NCI-H524 treated with DMSO at 0.1 percent for 48 hours (cell line): ENCODE results near the gene R3HDM2.

Source experiments
- DNase-seq: peaks from one replicate; lab custom pipeline; 2025; lab: John Stamatoyannopoulos, UW

The R3HDM2 gene

DNA sequence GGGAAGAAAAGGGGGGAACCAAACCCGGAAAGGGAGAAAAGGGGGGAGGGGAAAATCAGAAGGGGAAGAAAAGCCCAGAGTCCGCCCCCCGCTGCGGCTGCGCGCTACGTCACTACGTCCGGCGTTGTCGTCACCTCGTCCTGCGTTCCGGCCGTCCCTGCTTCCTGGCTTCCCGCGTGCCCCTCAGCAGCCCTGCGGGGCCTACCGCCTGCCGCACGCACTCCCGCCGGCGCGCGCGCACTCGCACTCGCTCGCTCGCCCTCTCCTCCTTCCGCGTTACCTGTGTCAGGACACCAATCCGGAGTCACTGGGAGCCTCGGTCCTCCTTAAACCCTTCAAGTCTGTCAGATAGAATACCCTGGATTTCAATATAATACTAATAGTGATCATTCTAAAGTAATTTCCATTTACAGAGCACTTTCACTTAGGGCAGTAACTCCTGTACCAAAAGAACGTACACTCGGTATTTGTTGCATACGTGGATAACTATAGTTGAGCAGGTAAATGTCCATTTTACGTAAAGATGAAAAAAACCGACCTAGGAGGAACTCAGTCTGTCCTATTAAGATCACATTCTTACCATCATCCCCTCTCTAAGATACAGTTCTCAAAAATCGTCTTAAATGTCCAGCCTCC, at the start of gene R3HDM2:
Gene R3HDM2 (minus strand): TSS at position 113 of the 636 bp plus-strand sequence. CDS start 120,615 bp downstream, outside the sequence.
- DNase-seq: peak; percentile 68

DNA sequence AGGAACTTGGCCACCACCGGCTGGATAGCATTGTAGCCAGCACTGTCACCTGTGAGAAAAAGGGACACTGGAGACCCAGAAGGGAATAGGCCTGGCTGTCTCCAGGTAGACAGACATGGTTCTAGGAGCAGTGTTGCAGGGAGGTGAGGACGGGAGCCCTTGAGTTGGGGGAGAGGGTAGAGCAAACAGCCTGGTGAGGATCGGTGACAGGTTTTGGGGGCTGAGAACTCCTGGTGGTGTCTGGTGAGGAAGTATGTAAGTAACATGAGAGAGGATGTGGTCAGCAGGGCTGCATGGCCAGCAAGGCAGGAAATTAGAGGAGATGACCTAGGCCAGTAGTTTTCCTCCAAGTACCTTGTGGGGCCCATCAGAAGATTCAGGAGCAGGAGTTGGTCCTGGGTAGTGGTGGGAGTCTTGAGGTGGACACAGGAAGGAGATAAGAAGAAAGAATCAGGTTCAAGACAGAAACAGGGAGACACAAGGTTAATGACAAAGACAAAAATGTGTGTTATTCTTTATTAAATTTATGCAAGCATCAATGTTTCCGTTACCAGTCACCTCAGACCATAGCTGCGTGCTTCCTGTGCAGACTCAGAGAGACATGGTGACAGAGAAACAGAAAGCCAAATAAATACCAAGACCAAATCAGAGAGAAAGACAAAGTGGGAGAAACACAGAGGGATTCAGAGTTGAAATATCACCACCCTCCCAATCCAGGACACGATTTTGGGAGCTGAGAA, 48.7 kb upstream of the R3HDM2 start, which contains the start of gene ARHGAP9:
Gene ARHGAP9 (minus strand): TSS at position 491 of the 740 bp plus-strand sequence. CDS start 460 bp downstream, at position 31.
- no peak for DNase-seq

DNA sequence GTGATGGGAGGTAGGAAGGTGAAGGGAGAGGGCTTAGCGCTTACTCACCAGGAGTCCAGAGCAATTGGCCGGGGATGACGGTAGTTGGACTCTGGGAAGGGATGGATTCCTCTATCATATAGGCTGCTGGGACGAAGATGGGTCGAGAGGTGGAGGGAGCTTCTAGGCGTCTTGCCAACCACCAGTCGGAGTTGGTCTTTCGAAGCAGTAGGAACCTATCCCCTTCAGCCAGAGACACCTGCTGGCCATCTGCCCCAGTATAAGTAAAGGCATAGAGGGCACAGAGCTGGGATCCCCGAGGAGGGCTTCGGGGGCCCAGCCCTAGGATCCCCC, 48.2 kb upstream of the R3HDM2 start:
- DNase-seq: no peak

DNA sequence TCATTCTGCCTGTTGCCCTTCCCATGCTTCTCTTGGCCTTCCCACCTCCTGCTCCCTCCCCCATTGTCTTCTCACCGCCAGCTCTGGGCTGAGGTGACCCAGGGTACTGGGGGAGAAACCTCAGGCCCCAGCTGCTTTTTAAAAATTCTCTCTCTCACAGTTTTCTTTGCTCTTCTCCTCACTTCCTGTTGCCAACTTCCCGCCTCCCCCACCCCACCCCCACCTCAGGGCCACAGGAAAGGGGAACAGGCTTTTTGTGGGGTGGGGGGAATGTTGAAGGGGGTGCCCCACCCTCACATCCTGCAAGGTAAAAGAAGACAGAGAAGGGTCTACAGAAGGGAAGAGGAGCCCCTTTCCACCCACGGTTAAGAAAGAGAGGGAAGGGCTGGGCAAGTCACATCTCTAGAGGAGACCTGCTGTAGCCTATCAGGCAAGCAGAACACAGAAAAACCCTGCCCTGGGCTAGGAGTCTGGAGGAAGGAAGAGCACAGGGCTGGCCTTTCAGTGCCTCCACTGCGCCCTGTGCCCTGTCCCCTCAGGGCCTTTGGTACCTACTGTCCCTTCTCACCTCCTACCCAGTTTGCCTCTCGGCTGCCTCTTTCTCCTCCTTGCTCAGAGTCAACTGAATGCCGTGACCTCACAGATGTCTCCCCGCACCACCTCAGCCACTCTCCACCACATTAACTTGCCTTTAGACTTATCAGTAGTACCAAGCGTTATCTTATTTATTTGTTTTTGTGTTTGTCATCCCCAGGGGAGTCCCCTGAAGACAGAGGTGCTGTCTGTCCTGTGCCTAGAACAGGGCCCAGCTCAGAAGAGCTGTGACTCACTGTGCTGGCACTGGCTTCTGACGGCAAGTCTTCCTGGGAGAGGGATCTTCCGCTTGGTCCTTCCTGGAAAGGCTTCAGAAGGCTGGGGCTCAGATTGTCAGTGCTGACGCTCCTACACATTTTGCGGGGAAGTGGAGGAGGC, 47.2 kb upstream of the R3HDM2 start:
- no peak for DNase-seq

DNA sequence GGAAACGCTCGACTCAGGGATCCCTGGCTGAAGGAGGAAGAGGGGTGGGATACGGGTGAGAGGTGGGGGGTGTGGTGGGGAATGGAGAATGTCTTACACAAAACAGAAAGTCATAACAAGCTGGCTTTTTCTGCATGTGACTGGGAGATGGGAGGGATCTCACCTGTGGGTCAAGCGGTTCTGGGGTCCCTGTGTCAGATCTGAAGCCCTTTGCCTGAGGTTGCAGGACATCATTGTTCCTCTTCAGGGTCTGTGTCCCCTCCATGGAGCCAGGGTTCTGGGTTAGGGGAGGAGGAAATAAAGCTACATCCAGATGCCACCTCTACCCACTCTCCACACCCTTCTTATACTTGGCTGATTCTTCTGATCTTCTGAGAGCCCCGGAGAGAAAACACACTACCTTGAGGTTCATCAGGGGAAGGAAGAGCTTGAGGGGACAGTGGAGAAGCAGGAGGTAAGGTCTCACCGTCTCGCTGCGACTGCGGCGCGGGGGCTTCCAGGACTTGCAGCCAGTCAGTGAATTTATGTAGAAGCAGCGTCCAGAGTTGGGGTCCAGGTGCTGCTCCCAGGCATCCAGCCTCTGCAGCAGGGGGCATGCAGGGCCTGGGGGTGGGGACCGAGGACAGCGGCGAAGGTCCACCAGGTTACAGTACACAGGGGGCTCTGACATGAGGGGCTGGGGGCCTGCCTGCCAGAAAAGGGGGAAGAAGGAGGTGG, 46.3 kb upstream of the R3HDM2 start:
- no peak for DNase-seq

DNA sequence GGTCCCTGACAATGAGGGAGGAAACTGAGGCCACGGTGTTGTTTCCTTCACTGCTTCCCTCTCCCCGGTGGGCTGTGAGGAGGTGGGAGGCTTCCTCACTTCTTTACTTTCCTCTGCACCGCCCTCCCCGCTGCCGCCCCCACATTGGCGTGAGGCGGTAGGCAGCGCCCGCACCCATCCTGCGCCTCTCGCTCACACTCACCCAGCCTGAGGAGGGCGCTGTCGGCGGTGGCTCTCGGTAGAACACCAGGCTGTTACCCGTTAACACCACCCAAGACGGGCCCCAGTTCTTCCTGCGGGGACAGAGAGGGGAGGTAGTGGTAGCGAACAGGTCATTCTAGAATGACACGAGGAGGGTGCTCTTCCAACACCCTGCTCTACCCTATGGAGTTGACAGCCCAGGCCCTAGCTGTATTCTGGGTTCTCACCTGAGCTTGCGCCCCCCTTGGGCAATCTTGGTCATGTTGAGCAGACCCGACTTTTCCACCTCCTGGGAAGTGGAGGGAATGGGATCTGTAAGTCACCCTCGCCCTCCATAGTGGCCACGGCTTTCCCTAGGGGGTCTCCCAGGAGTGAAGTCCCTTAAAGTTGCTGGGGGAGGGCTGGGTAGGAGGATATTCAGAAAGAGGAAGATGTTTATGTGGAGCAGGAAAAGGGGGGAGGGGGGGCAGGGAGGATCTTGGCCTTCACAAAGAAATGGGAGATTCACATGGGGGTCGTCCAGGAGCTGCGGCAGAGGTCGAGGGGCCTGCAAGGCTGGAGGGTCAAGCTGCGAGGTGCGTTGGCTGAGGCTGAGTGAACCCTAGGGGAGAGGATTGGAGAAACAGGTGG, 45.5 kb upstream of the R3HDM2 start:
- no peak for DNase-seq

DNA sequence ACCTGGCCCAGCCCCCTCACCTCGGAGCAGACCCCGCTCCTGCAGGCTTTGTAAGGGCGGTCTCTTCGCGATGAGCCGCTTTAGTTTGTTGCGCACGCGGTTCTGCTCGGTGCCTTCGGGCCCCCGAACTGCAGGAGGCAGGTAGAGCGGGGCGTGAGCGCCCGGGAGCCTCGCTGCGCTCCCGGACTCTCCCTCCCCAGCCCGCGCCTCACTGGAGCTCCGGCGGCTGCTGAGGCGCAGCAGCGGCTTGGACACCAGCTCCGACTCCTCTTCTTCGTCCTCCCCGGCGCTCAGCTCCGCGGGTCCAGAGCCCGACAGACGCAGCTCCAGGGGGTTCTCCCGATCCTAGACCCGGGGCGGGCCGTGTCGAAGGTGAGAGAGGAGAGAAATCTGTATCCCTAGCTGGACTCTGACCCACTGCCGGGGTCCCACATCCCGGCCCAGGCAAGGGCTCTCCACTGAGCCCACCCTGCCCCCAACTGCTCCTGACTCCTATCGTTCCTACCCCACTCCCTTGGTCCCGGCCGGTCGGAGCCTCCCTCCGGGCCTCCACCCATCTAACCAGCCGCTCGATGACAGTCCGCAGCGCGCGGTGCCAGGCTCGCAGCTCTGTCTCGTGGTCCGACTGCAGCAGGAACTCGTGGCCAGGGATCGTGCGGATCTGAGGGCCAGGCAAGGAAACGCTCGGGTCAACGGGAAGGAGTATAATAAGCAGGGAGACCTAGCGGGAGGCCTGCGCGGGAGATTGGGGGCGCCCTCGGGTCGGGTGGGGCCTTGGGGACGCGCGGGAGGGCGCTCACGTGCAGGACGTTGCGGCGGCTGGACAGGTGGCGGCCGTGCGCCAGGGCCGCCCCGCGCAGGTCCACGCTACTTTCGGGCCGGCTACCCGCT, 44.7 kb upstream of the R3HDM2 start:
- DNase-seq: no peak

DNA sequence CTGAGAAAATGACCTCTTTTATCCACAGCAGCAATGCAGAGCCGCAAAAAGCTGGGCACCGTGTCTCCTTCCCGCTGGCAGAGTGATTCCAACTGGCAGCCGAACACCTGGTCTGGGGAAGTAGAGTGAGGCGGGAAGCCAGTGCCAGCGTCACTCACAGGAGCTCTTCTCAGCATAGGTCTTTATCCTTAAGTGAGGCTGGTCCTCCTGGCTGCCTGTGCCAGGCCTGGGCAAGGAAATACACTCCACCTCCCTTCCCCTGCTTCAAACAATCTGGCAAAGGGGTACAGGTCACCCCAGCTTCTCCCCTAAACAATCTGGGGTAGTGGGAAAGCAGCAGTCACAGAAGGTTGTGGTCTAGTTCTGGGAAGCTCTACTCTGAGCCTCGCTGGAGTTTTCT, 44.0 kb upstream of the R3HDM2 start:
- DNase-seq: no peak

DNA sequence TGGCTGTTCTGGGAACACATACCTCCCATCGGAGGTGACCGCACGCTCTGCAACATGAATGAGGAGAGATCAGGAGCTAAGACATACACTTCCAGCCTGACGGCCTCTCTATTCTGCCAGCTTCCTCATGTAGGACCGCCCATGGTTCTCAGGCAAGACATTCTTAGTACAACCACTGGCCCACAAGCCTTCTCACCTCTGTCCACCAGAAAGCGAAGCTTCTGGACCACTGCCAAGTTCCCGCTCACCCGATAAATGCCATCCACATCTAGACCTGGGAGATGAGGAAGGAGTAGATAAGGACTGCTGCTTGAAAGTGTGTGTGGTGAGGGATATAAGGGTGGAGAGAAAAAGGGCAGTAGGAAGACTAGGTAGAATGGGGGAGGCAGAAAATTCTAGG, 43.6 kb upstream of the R3HDM2 start:
- DNase-seq: no peak

DNA sequence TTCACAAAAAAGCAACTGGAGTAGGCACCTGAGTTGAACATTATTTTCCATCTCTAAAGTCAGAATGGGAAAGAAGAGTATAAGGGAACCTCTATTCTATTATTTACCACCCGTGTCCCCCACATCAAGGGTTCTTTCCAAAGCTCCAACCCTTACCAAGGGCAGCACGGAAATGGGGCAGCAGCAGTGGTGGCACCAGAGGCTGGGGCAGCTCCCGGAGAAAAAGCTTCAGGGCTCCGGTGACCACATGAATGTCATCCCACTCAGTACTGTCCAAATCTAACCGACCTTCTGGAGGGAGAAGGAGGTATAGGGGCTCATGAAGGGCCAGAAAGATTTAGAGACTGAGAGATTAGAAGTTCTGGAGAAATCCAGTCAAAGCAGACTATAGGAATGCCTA, 43.0 kb upstream of the R3HDM2 start:
- DNase-seq: no peak

DNA sequence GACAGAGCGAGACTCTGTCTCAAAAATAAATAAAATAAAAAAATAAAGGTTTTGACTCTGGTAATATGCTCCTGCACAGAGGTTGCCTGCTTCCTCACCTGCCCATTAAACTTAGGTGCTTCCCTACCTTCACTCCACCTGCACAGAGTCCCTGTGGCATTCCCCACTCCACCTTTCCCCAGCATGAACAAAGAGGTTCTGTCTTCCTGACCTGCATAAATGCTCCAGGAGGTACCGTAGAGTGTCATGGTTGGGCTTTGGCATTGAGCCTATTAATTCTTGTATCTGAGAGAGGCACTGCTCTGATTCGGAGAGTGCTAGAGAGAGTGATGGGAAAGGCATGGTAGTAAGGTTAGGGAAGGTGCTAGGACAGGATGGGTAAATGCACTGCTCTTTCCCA, 42.5 kb upstream of the R3HDM2 start:
- DNase-seq: no peak

DNA sequence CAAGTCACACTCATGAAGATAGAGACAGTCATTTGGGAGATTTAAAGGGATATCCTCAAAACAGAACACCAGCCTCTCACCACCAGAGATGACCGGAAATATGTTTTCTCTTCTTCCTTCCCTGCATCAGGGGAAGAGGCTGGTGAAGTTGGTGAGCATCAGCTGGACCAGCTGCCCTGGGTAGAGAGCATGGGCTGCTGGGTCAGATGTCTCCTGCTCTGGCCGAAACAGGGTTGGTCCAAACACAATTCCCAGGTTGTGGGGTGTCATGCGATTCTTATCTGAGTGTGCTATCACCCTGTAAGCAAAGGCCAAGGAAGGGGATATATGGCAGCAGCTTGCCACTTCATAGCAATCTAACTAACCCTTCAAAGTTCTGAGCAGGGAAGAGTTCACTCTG, 41.5 kb upstream of the R3HDM2 start:
- no peak for DNase-seq

DNA sequence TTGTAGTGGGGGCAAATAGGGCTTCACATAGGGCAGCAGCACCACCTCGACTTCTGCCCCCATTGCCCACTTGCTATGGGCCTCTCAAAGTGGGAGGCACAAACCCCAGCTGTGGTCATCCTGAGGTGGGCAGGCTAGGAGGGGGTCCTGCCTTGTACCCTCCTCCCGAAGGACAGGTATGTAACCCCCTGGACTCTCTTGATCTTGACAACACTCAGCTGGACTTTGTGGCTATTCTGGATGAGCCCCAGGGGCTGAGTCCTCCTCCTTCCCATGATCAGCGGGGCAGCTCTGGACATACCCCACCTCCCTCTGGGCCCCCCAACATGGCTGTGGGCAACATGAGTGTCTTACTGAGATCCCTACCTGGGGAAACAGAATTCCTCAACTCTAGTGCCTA, 40.8 kb upstream of the R3HDM2 start:
- DNase-seq: no peak

DNA sequence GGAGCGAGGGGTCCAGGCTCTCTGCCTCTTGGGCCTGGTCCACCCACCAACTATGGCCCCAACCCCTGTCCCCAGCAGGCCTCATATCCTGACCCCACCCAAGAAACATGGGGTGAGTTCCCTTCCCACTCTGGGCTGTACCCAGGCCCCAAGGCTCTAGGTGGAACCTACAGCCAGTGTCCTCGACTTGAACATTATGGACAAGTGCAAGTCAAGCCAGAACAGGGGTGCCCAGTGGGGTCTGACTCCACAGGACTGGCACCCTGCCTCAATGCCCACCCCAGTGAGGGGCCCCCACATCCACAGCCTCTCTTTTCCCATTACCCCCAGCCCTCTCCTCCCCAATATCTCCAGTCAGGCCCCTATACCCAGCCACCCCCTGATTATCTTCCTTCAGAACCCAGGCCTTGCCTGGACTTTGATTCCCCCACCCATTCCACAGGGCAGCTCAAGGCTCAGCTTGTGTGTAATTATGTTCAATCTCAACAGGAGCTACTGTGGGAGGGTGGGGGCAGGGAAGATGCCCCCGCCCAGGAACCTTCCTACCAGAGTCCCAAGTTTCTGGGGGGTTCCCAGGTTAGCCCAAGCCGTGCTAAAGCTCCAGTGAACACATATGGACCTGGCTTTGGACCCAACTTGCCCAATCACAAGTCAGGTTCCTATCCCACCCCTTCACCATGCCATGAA, 40.3 kb upstream of the R3HDM2 start:
- DNase-seq: no peak

DNA sequence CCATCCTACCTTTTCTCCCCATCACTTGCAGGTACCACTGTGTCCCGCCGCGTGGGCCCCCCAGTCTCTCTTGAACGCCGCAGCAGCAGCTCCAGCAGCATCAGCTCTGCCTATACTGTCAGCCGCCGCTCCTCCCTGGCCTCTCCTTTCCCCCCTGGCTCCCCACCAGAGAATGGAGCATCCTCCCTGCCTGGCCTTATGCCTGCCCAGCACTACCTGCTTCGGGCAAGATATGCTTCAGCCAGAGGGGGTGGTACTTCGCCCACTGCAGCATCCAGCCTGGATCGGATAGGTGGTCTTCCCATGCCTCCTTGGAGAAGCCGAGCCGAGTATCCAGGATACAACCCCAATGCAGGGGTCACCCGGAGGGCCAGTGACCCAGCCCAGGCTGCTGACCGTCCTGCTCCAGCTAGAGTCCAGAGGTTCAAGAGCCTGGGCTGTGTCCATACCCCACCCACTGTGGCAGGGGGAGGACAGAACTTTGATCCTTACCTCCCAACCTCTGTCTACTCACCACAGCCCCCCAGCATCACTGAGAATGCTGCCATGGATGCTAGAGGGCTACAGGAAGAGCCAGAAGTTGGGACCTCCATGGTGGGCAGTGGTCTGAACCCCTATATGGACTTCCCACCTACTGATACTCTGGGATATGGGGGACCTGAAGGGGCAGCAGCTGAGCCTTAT, 39.6 kb upstream of the R3HDM2 start:
- DNase-seq: no peak

DNA sequence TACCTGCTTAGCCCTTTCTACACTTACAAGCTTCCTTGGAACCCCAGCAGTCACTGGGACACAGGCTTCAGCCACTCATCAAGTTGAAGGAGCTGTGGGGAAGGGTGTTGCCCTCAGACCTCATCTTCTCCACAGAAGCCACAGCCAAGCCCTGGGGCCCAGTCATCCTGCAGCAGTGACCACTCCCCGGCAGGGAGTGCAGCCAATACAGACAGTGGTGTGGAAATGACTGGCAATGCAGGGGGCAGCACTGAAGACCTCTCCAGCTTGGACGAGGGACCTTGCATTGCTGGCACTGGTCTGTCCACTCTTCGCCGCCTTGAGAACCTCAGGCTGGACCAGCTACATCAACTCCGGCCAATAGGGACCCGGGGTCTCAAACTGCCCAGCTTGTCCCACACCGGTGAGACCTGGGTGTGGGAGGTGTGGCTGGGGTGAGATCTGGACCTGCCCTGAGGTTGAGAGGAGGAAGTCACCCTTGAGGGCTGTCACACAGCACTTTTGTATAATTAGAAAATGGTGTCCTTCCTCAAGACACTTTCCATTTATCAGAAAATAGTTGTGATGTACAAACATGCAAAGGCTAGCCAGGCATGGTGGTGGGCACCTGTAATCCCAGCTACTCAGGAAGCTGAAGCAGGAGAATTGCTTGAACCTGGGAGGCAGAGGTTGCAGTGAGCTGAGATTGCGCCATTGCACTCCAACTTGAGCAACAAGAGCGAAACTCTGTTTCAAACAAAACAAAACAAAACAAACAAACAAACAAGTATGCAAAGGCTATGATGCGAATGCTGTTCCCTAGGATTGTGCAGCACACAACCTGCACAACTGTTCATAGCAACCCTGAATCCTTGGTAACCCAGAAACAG, 38.7 kb upstream of the R3HDM2 start:
- DNase-seq: no peak

DNA sequence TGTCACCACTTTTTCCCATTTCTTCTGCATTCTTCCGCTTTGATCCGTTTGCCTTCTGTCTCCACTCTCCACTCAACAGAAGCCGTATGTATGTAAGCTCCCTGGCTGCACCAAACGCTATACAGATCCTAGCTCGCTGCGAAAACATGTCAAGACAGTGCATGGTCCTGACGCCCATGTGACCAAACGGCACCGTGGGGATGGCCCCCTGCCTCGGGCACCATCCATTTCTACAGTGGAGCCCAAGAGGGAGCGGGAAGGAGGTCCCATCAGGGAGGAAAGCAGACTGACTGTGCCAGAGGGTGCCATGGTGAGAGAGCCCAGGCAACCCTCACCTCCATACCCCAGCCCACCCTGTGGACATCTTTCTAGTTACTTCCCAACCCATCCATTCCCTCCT, 37.1 kb upstream of the R3HDM2 start:
- no peak for DNase-seq
